ENCODE results near the gene RELT. TPM values are rescaled to one million over a fixed set of nuclear protein-coding genes. Genes with fewer than 3 reads are reported as not detected.

Gene RELT
- polyA plus RNA-seq, 1 experiment = 1.1 TPM

DNA sequence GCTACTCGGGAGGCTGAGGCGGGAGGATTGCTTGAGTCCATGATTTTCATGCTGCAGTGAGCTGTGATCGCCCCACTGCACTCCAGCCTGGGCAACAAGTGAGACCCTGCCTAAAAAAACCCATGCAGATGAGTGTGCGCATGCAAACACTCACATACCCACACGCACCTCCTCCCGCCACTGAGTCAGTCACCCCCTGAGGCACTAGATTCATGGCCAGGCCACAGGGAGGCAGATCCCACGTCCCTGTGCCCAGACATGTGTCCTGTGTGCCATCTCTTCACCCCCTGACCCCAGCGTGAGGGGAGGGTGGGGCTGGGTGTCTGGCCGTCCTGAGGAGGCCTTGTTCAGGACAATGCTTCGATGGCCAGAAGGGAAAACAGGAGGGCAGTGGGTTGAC is 15.5 kb downstream of the RELT start:
- Histone ChIP-seq H3K27ac (ENCODE audit: low read depth, low read length) (no peak overlapping the region), H3K4me3 (ENCODE audit: low read depth, low read length) (no peak overlapping the region), H3K9me3 (ENCODE audit: control insufficient read depth, insufficient read depth, low read length) (no peaks in the 10 kb centered on the region), H3K27me3 (ENCODE audit: control insufficient read depth, insufficient read depth, low read length) (no peaks in the 10 kb centered on the region)
- ChIA-PET POLR2A (no interaction called here), CTCF (interaction anchor here (2.8 to 4.5 kb wide), 3 partner anchors 40 to 97 kb away, joined by 7 to 43 read pairs (median 9); no protein-coding TSS in a partner anchor)
- TF ChIP-seq, protein P1, sequence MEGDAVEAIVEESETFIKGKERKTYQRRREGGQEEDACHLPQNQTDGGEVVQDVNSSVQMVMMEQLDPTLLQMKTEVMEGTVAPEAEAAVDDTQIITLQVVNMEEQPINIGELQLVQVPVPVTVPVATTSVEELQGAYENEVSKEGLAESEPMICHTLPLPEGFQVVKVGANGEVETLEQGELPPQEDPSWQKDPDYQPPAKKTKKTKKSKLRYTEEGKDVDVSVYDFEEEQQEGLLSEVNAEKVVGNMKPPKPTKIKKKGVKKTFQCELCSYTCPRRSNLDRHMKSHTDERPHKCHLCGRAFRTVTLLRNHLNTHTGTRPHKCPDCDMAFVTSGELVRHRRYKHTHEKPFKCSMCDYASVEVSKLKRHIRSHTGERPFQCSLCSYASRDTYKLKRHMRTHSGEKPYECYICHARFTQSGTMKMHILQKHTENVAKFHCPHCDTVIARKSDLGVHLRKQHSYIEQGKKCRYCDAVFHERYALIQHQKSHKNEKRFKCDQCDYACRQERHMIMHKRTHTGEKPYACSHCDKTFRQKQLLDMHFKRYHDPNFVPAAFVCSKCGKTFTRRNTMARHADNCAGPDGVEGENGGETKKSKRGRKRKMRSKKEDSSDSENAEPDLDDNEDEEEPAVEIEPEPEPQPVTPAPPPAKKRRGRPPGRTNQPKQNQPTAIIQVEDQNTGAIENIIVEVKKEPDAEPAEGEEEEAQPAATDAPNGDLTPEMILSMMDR (IDR thresholded peaks at IDR 0.05; ENCODE audit: low read depth, low read length) = no peak
- DNase-seq (ENCODE audit: low read depth, low spot score) = no peak

DNA sequence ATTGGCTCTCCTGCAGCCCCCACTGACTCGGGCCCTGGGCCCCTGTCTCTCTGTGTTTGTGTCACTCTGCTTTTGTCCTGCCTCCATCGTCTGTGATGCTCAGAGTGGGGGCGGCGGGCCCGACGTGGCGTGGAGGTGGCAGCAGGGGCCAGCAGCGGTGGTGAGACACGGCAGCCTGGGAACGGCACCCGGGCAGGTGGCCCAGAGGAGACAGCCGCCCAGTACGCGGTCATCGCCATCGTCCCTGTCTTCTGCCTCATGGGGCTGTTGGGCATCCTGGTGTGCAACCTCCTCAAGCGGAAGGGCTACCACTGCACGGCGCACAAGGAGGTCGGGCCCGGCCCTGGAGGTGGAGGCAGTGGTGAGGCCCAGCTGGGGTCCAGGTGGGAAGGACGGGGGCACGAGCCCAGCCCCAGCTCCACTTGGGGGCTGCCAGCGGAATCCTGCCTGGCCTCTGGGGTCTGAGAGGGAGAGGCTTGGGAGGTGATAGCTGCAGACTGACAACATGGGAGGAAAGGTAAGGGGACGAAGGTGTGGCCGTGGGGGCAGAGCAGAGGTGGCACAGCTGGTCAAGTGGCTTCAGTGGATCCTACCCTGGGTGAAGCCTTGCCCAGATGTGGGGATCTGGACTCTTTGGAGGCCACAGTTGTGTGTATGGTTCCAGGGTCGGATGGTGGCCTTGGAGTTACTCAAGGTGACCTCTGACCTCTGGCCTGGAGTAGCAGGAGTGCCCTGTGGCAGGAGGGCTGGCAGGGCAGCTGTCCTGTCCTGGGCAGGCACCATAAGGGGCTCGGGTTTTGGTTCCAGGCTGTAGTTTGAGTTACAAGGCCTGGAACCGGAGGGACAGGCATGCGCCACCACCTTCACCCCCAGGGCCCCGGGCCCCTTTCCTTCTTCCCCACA is 16.2 kb downstream of the RELT start:
- TF ChIP-seq, protein P1 (IDR thresholded peaks at IDR 0.05; ENCODE audit: low read depth, low read length) = no peak
- ChIA-PET POLR2A (interaction anchor here (1.5 kb wide), 1 partner anchor 41 kb away, joined by 5 read pairs; no protein-coding TSS in a partner anchor), CTCF (interaction anchor here (0.7 to 4.5 kb wide), 15 partner anchors 9 to 269 kb away, joined by 3 to 43 read pairs (median 3); partner anchors contain the start of gene ARHGEF17)
- no peaks in the 10 kb centered on the region for H3K27me3 ChIP-seq (ENCODE audit: control insufficient read depth, insufficient read depth, low read length)
- no peak overlapping the region for H3K4me3 ChIP-seq (ENCODE audit: low read depth, low read length)
- H3K9me3 ChIP-seq (ENCODE audit: control insufficient read depth, insufficient read depth, low read length) = no peaks in the 10 kb centered on the region
- no peak for DNase-seq (ENCODE audit: low read depth, low spot score)
- H3K27ac ChIP-seq (ENCODE audit: low read depth, low read length) = no peak overlapping the region

DNA sequence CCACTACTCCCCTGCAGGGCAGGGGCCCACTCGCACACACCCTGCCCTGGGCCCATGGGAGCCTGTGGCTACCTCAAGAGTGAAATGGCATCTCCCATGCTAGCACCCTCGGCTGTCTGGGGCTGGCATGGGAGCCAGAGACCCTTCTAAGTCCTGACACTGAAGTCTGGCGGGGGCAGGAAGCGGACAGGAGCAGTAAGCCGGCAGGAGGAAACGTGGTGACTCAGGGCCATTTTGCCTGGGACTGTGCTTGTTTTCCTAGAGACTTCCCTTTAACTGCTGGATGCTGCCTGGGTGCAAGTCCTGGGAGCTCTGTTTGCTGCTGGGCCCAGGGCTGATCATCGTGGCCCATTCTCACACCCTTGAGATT is 16.8 kb downstream of the RELT start:
- no peak overlapping the region for H3K4me3 ChIP-seq (ENCODE audit: low read depth, low read length)
- no peaks in the 10 kb centered on the region for H3K27me3 ChIP-seq (ENCODE audit: control insufficient read depth, insufficient read depth, low read length)
- no peaks in the 10 kb centered on the region for H3K9me3 ChIP-seq (ENCODE audit: control insufficient read depth, insufficient read depth, low read length)
- TF ChIP-seq, protein P1 (IDR thresholded peaks at IDR 0.05; ENCODE audit: low read depth, low read length) = no peak
- no peak for DNase-seq (ENCODE audit: low read depth, low spot score)
- H3K27ac ChIP-seq (ENCODE audit: low read depth, low read length) = peak overlapping the region; percentile 39
- CTCF ChIA-PET = interaction anchor here (0.7 to 4.5 kb wide), 15 partner anchors 10 to 268 kb away, joined by 3 to 43 read pairs (median 3); partner anchors contain the start of gene ARHGEF17
- POLR2A ChIA-PET = interaction anchor here (1.5 kb wide), 1 partner anchor 42 kb away, joined by 5 read pairs; no protein-coding TSS in a partner anchor

DNA sequence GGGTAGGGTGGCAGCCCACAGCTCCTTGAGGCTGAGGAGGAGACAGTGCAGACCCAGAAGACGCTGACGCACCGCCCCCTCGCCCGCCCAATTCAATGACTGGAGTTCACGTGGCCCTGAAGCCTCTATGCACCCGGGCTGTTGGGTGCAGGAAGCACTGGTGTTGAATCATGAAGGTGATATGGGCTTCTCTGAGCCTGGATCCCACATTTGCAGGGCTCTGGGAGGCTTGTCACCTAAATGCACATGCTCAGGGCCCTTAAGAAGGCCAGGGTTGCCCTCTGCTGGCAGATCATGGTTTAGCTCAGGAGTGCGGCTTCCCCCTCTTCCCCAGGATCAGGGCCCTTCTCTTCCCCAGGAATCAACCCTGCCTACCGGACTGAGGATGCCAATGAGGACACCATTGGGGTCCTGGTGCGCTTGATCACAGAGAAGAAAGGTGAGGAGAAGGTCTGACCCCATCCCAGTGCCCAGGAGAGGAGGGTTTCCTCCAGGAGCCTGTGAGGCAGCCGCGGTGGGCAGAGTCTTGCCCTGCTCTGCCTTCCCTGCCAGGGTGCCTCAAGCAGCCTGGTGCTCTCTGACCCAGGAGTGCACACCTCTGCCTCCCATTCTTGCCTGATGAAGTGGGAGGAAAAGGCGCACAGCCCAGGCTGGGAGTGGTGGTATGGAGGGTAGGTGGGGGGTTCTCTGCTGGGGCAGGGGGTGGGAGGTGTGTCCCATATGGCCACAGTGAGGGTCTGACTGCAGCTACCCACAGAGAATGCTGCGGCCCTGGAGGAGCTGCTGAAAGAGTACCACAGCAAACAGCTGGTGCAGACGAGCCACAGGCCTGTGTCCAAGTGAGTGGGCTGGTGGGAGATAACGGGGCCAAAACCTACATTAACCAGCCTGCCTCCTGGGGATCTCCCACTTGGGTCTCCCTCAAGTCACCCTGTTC is 17.5 kb downstream of the RELT start:
- TF ChIP-seq, protein P1 (IDR thresholded peaks at IDR 0.05; ENCODE audit: low read depth, low read length) = peak; percentile 91
- POLR2A ChIA-PET = interaction anchor here (1.5 kb wide), 1 partner anchor 43 kb away, joined by 5 read pairs; no protein-coding TSS in a partner anchor
- Histone ChIP-seq H3K27me3 (ENCODE audit: control insufficient read depth, insufficient read depth, low read length) (no peaks in the 10 kb centered on the region), H3K4me3 (ENCODE audit: low read depth, low read length) (no peak overlapping the region), H3K9me3 (ENCODE audit: control insufficient read depth, insufficient read depth, low read length) (no peaks in the 10 kb centered on the region), H3K27ac (ENCODE audit: low read depth, low read length) (peak overlapping the region; percentile 39)
- peak; percentile 59 for DNase-seq (ENCODE audit: low read depth, low spot score)
- CTCF ChIA-PET = interaction anchor here (0.6 to 4.5 kb wide), 16 partner anchors 9 to 267 kb away, joined by 3 to 43 read pairs (median 3); partner anchors contain the start of gene ARHGEF17
